HG02943 (cell line): Measurements from ENCODE around the gene TMEM229B.

Experiments
- ATAC-seq: cut with Tn5 transposase; IDR thresholded peaks from one replicate; pipeline ENCODE4 v1.9.1; 2021; ENCODE audit warnings: mild to moderate bottlenecking, low read depth, moderate library complexity; ENCODE audit not compliant: unreplicated experiment

TMEM229B gene

DNA sequence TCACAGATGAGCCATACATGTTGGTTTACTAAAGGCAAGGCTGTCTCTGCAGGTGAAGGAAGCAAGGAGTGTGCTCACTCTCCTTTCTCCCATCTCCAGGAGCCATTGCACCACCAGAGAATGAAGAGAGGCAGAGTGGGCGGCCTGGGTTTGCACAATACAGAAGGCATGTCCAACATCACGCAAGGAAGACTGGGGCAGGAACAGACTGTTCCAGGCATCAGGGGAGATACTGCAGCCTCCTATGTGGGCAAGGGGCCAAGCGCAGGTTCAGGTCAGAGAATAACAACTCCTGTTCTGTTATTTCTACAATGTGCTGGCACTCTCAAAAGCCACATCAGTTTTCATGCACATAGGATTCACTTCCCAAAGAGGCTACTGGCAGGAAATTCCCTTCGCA, 1.7 kb upstream of the TMEM229B start:
- ATAC-seq: no peak

DNA sequence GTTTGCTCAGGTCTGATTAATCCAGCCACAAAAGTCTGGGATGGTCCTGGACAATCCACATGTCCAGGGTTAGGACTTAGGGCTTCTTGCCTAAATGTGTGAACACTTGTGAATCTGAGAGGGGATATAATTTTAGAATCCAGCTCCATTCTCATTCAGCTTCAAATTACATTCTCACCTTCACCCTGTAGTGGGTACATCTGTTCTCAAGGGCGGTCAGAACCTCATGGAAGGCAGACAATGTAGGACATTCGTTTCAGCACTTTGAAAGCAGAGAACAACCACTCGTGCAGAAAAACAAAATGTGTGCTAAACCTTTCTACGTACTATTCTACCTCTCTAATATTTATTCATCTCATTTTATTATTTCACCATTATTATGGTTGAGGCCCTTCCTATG, 1.2 kb downstream of the TMEM229B start:
- ATAC-seq: no peak

- ATAC-seq: no peak
These were observed 1.6 kb downstream of the TMEM229B start for GRCh38 chr14:67486890-67487289.

- ATAC-seq: no peak
These were observed 2.9 kb downstream of the TMEM229B start for GRCh38 chr14:67485501-67486095.

- ATAC-seq: no peak
These were observed 4.8 kb downstream of the TMEM229B start for GRCh38 chr14:67483579-67484285.

GRCh38 chr14:67482231-67483164, 6.0 kb downstream of the TMEM229B start:
- no peak for ATAC-seq

- ATAC-seq: no peak
These were observed 8.5 kb downstream of the TMEM229B start for GRCh38 chr14:67480011-67480410.

DNA sequence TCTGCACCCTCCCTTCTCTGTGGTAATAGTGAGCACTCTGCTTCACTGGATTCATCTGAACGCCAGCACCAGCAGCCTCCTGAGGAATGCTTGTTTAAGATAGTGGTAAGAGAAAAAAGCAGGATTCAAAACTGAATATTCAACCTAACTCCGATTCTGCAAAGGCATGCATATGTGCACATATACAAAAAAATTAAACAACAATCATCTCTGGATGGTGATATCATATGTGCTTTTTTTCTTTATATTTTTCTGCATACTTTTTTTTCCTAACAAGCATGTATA, 9.8 kb downstream of the TMEM229B start:
- ATAC-seq: no peak

DNA sequence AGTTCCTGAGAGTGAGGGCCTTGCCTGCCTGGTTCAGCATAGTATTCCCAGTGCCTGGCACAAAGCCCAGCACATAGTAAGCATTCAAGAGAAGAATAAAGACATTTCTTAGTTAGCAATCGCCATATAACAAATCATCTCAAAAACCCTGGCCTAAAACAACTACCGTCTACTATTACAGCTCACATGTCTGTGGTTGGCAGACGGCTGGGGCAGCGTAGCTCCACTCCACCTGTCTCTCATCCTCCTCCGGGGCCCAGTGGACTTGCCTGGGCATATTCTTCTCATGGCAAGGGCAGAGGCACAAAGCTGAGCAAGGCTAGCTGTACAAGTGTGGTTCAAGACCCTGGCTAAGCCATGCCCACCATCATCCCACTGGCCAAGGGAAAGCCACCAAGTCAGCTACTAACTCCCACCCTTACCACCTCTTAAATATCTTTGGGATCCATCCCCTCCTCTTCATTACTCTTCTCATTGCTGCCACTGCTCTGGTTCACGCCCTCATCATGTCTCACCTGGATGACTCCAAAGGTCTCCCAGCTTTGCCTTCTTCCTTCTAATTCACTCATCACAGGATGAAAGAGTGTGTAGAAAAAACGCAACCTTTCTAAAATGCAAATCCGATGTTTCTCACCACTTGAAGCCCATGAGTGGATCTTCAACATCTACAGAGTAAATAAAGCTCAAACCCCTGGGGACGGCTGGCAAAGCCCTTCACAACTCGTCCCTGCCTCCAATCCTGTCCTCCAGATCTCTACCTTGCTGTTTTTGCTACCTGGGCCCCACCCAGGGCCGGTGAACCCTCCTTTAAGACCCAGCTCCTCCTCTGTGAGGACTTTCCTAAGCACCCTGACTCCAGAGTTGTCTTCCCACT, 10.4 kb downstream of the TMEM229B start:
- ATAC-seq: no peak

DNA sequence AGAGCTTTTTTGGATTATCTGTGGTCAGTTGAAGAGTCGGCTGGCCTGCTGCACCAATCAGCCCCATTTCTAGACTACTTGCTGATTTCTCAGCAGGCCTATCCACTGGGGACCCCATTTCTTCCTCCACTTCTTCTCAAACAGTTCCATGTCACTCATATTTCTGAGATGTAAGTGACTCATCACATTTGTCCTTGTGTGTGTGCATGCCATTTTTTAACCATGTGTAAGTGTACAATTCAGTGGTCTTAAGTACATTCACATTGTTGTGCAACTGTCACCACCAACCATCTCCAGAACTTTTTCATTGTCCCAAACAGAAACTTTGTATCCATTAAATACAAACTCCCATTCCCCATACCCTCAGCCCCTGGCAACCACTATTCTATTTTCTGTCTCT, 14.2 kb downstream of the TMEM229B start:
- no peak for ATAC-seq

DNA sequence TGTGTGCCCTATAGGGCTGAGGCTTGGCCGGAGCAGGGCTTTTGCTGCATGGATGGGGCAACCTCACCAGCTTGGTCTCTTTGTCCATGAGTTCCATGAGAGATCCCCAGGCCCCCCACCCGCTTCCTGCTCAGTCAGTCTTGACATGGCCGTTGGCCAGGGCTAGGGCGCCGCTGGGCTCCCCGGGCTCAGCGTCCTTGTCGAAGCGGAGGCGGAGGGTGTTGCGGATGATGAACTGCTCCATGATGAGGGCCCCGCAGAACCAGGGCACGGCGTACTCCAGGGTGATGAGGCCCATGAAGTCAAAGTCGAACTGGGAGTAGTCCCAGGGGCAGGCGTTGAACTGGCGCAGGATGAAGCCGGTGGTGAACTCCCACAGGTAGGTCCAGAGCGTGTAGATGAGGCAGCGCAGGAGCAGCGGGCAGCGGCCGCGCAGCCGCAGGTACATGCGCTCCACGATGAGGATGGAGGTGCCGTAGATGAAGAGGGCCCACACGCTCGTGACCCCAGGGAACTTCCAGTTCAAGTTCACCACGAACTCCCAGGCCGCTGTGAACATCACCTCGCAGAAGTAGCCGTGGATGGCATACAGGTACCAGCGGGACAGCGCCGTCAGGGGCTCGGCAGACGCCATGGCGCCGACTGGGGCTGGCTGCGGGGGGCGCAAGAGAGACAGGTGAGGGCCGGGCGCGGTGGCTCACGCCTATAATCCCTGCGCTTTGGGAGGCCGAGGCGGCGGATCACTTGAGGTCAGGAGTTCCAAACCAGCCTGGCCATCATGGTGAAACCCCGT, 15.0 kb downstream of the TMEM229B start:
- ATAC-seq: no peak

GRCh38 chr14:67472726-67473125, 15.8 kb downstream of the TMEM229B start:
- no peak for ATAC-seq

DNA sequence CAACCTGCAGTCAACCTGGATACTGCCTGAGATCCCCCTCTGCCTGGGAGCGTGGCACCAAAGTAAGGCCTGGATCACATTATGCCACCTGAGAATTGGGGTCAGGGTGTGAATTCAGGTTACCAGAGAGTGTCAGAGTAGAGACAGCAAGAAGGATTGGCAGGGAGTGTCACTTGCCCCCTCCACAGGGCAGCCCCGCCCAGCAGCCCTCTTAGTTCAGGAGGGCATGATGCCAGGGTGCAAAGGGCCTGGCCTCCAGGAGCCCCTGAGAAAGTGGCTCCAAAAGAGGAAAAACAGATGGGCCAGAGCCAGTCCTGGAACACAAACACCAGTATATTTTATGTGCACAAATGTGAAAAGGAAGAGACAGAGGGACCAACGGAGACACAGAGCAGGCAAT, 18.6 kb downstream of the TMEM229B start:
- ATAC-seq: no peak

DNA sequence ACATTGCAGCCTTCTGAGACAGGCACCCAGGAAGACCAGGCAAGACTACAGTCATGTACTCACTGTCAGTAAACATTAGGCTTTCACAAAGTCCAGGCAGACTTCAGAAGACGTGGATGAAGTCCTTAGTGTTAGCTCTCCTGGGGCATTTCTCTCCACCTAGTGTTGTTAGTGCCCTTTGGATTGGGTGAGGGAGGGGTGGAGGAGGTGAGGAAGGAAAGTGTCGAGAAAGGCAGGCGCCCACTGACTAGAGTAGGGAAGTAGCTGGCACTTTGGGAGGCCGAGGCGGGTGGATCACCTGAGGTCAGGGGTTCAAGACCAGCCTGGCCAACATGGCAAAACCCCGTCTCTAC, 20.2 kb downstream of the TMEM229B start:
- no peak for ATAC-seq

- no peak for ATAC-seq
These were observed 21.4 kb downstream of the TMEM229B start for GRCh38 chr14:67467134-67467533.

- no peak for ATAC-seq
These were observed 23.6 kb downstream of the TMEM229B start for GRCh38 chr14:67464879-67465278.

DNA sequence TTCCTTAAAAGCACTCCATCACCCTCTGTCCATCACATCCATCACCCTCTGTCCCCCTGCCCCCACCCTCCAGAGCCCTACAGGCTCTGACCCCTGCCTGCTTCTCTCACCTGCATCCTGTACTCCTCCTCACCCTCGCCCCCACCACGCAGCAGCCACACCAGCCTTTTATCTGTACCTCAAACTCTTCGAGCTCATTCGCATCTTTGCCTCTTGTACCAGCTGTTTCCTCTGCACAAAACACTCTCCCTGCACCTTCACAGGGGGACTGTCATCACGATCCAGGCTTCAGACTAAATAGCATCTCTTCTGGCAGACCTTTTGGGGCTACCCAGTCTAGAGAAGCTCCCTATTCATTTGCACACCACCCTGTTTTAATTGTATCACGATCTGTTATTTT, 24.1 kb downstream of the TMEM229B start:
- no peak for ATAC-seq

- ATAC-seq: no peak
These were observed 24.6 kb downstream of the TMEM229B start for GRCh38 chr14:67463900-67464299.

DNA sequence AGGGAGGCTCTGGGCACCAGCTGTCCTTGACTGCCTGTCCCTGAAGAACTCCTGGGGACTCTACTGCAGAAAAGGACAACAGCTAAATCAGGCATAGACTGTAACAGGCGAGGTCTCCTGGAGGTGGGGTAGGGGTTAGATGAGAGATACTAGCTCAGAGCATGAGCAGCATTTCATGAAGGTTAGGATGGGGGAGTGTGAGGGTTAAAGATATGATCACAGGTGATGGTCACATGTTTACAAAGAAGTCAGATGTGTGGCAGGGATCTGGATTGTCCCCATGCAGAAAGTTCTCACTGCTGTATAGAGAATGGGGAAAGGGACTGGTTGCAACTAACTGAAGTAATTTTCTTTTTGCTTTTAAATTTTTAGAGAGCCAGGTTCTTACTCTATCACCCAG, 26.5 kb downstream of the TMEM229B start:
- no peak for ATAC-seq
